Vagina (tissue), 2 donors: ENCODE results near the gene NAA10.

Experiments
- POLR2A ChIP-seq, 2 donors: fragments of 450-650 bp; IDR thresholded peaks; one replicate each; pipeline ENCODE4 v1.6.1; 2017; ENCODE audit warnings: antibody characterized with exemption in 2 of 2, mild to moderate bottlenecking in 2 of 2, moderate library complexity in 2 of 2
- POLR2AphosphoS5 ChIP-seq, 2 donors: sonication (generic); formaldehyde crosslinking; IDR thresholded peaks; one replicate each; pipeline ENCODE4 v1.9.0; 2017; ENCODE audit warnings: antibody characterized with exemption in 2 of 2, mild to moderate bottlenecking in 2 of 2, low read depth in 1 of 2; ENCODE audit not compliant: insufficient read depth in 1 of 2
- TF ChIP-seq, protein P1 (sequence below), 3 experiments: fragments of 450-650 bp in 2 of 3; fragments of 200-600 bp in 1 of 3; sonication (generic) in 1 of 3; IDR thresholded peaks; one replicate each; pipeline ENCODE4 v1.5.1; 2017 to 2019; ENCODE audit warnings: antibody characterized with exemption in 3 of 3, mild to moderate bottlenecking in 2 of 3, moderate library complexity in 2 of 3

GRCh38 chrX:153884590-153884989, 50.2 kb downstream of the NAA10 start:
- TF ChIP-seq, protein P1, sequence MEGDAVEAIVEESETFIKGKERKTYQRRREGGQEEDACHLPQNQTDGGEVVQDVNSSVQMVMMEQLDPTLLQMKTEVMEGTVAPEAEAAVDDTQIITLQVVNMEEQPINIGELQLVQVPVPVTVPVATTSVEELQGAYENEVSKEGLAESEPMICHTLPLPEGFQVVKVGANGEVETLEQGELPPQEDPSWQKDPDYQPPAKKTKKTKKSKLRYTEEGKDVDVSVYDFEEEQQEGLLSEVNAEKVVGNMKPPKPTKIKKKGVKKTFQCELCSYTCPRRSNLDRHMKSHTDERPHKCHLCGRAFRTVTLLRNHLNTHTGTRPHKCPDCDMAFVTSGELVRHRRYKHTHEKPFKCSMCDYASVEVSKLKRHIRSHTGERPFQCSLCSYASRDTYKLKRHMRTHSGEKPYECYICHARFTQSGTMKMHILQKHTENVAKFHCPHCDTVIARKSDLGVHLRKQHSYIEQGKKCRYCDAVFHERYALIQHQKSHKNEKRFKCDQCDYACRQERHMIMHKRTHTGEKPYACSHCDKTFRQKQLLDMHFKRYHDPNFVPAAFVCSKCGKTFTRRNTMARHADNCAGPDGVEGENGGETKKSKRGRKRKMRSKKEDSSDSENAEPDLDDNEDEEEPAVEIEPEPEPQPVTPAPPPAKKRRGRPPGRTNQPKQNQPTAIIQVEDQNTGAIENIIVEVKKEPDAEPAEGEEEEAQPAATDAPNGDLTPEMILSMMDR (IDR thresholded peaks at IDR 0.05): no peak
- TF ChIP-seq POLR2AphosphoS5 (IDR thresholded peaks at IDR 0.05; ENCODE audit: insufficient read depth in 1 of 2, low read depth in 1 of 2): no peak
- no peak for TF ChIP-seq POLR2A (IDR thresholded peaks at IDR 0.05)
